NCI-H2171 (cell line): ENCODE data around the gene LETM1.

Source experiments
- DNase-seq: peaks from one replicate; lab custom pipeline; 2025; lab: John Stamatoyannopoulos, UW

LETM1 gene

GRCh38 chr4:1807332-1807777, 48.6 kb downstream of the LETM1 start:
- no peak for DNase-seq

- no peak for DNase-seq
Measured at GRCh38 chr4:1806596-1807331, 49.2 kb downstream of the LETM1 start.

- no peak for DNase-seq
Measured at GRCh38 chr4:1806223-1806564, 49.8 kb downstream of the LETM1 start.

- no peak for DNase-seq
Measured at GRCh38 chr4:1805493-1806222, 50.3 kb downstream of the LETM1 start.

- no peak for DNase-seq
Measured at GRCh38 chr4:1804638-1805492, 51.1 kb downstream of the LETM1 start.

- no peak for DNase-seq
Measured at GRCh38 chr4:1803523-1804423, 52.2 kb downstream of the LETM1 start.

- no peak for DNase-seq
Measured at GRCh38 chr4:1802720-1803522, 53.0 kb downstream of the LETM1 start.

- no peak for DNase-seq
Measured at GRCh38 chr4:1802151-1802715, 53.7 kb downstream of the LETM1 start.

GRCh38 chr4:1801286-1801958, 54.5 kb downstream of the LETM1 start:
- no peak for DNase-seq

- no peak for DNase-seq
Measured at GRCh38 chr4:1800805-1801204, 55.2 kb downstream of the LETM1 start.

- no peak for DNase-seq
Measured at GRCh38 chr4:1799387-1800375, 56.3 kb downstream of the LETM1 start.

GRCh38 chr4:1798580-1799386, 57.2 kb downstream of the LETM1 start:
- DNase-seq, result no peak

GRCh38 chr4:1797861-1798579, 57.9 kb downstream of the LETM1 start:
- no peak for DNase-seq

GRCh38 chr4:1797298-1797860, 58.6 kb downstream of the LETM1 start:
- DNase-seq, result no peak

GRCh38 chr4:1796486-1797204, 59.3 kb downstream of the LETM1 start:
- no peak for DNase-seq
